ENCODE results near the gene AKR1B1. TPM values are rescaled to one million over a fixed set of nuclear protein-coding genes. Genes with fewer than 3 reads are reported as not detected.

Gene AKR1B1
- total RNA-seq, 1 donor from 2014 or later = 99.8 TPM

GRCh38 chr7:134477954-134478353 lies 19.1 kb upstream of the AKR1B1 start:
- Mint-ChIP-seq H3K36me3 (ENCODE audit: insufficient read depth) (no peaks in the 10 kb centered on the region), H3K4me1 (ENCODE audit: low read depth) (no peaks in the 10 kb centered on the region), H3K4me3 (ENCODE audit: low read depth) (no peak overlapping the region), H3K27ac (no peak overlapping the region), H3K9me3 (ENCODE audit: low read depth) (no peaks in the 10 kb centered on the region), H3K27me3 (no peaks in the 10 kb centered on the region)
- DNase-seq (ENCODE audit: low spot score, unreplicated experiment) = no peak
- TF ChIP-seq CTCF (IDR thresholded peaks at IDR 0.05; ENCODE audit: unreplicated experiment) = no peak

- Mint-ChIP-seq H3K27ac (no peak overlapping the region), H3K27me3 (no peaks in the 10 kb centered on the region), H3K9me3 (ENCODE audit: low read depth) (no peaks in the 10 kb centered on the region), H3K4me3 (ENCODE audit: low read depth) (no peak overlapping the region), H3K4me1 (ENCODE audit: low read depth) (peaks cover 1% of the 10 kb centered on the region), H3K36me3 (ENCODE audit: insufficient read depth) (no peaks in the 10 kb centered on the region)
- TF ChIP-seq CTCF (IDR thresholded peaks at IDR 0.05; ENCODE audit: unreplicated experiment) = no peak
- no peak for DNase-seq (ENCODE audit: low spot score, unreplicated experiment)
Measured at GRCh38 chr7:134476044-134476443, 17.1 kb upstream of the AKR1B1 start.

- Mint-ChIP-seq H3K9me3 (ENCODE audit: low read depth) (no peaks in the 10 kb centered on the region), H3K27ac (no peak overlapping the region), H3K27me3 (no peaks in the 10 kb centered on the region)
Measured at GRCh38 chr7:134474828-134475227, 15.9 kb upstream of the AKR1B1 start.

GRCh38 chr7:134473861-134474291 lies 15.0 kb upstream of the AKR1B1 start:
- Mint-ChIP-seq H3K9me3 (ENCODE audit: low read depth) (no peaks in the 10 kb centered on the region), H3K27me3 (no peaks in the 10 kb centered on the region), H3K36me3 (ENCODE audit: insufficient read depth) (no peaks in the 10 kb centered on the region), H3K4me1 (ENCODE audit: low read depth) (peaks cover 1% of the 10 kb centered on the region), H3K27ac (no peak overlapping the region), H3K4me3 (ENCODE audit: low read depth) (no peak overlapping the region)
- DNase-seq (ENCODE audit: low spot score, unreplicated experiment) = no peak
- TF ChIP-seq CTCF (IDR thresholded peaks at IDR 0.05; ENCODE audit: unreplicated experiment) = no peak

More at GRCh38 chr7:134474828-134475227, 15.9 kb upstream of the AKR1B1 start:
- no peak for DNase-seq (ENCODE audit: low spot score, unreplicated experiment)
- H3K4me3 Mint-ChIP-seq (ENCODE audit: low read depth) = no peak overlapping the region
- H3K36me3 Mint-ChIP-seq (ENCODE audit: insufficient read depth) = no peaks in the 10 kb centered on the region
- no peak for TF ChIP-seq CTCF (IDR thresholded peaks at IDR 0.05; ENCODE audit: unreplicated experiment)
- H3K4me1 Mint-ChIP-seq (ENCODE audit: low read depth) = peaks cover 1% of the 10 kb centered on the region

GRCh38 chr7:134472572-134473244 lies 13.8 kb upstream of the AKR1B1 start:
- H3K4me1 Mint-ChIP-seq (ENCODE audit: low read depth) = peaks cover 1% of the 10 kb centered on the region
- no peaks in the 10 kb centered on the region for H3K9me3 Mint-ChIP-seq (ENCODE audit: low read depth)
- H3K4me3 Mint-ChIP-seq (ENCODE audit: low read depth) = no peak overlapping the region
- no peak for DNase-seq (ENCODE audit: low spot score, unreplicated experiment)
- no peaks in the 10 kb centered on the region for H3K36me3 Mint-ChIP-seq (ENCODE audit: insufficient read depth)
- H3K27ac Mint-ChIP-seq = no peak overlapping the region
- H3K27me3 Mint-ChIP-seq = no peaks in the 10 kb centered on the region
- no peak for TF ChIP-seq CTCF (IDR thresholded peaks at IDR 0.05; ENCODE audit: unreplicated experiment)
